GM12872 (cell line): Measurements from ENCODE around the gene GALC.

ENCODE experiments used
- TF ChIP-seq, protein P1 (sequence below): IDR thresholded peaks from 3 replicates; pipeline ENCODE4 v1.5.1; 2011; ENCODE audit warnings: low read depth, mild to moderate bottlenecking, low read length, moderate library complexity; ENCODE audit not compliant: insufficient read depth

The GALC gene

DNA sequence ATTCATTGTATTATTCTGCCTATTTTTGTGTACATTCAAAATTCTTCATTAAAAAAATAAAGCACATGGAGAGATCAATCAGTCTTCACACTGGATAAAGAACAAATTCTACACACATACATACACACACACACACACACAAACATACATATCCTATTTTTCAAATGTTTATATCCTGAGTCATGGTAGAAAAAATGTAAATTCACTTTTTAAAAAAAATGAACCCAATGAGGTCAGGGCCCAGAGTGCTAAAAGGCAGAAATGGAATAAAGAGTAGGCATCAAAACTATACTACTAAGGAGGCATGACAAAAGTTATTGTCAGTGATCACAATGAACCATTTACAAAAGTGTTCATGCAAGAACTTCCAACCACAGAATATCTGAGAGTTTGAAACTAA is 17.3 kb downstream of the GALC start:
- TF ChIP-seq, protein P1, sequence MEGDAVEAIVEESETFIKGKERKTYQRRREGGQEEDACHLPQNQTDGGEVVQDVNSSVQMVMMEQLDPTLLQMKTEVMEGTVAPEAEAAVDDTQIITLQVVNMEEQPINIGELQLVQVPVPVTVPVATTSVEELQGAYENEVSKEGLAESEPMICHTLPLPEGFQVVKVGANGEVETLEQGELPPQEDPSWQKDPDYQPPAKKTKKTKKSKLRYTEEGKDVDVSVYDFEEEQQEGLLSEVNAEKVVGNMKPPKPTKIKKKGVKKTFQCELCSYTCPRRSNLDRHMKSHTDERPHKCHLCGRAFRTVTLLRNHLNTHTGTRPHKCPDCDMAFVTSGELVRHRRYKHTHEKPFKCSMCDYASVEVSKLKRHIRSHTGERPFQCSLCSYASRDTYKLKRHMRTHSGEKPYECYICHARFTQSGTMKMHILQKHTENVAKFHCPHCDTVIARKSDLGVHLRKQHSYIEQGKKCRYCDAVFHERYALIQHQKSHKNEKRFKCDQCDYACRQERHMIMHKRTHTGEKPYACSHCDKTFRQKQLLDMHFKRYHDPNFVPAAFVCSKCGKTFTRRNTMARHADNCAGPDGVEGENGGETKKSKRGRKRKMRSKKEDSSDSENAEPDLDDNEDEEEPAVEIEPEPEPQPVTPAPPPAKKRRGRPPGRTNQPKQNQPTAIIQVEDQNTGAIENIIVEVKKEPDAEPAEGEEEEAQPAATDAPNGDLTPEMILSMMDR = no peak

DNA sequence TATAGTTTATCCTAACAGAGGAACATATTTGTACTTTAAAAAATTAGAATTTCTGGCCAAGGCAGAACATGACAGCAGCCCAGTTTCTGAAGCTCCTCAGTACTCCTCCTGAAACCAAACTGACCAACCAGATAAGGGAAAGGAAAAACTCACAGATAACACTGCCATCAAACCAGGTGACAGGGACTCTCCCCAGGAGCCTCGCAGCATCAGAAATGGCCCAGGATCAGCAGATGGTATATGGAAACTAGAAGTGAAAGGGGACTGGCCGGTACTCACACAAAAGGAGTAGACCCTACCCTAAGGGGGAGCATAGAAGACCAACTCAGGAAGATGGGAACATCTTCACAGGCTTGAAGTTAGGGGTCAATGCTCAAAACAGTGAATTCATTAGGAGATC is 22.0 kb downstream of the GALC start:
- TF ChIP-seq, protein P1 = no peak

DNA sequence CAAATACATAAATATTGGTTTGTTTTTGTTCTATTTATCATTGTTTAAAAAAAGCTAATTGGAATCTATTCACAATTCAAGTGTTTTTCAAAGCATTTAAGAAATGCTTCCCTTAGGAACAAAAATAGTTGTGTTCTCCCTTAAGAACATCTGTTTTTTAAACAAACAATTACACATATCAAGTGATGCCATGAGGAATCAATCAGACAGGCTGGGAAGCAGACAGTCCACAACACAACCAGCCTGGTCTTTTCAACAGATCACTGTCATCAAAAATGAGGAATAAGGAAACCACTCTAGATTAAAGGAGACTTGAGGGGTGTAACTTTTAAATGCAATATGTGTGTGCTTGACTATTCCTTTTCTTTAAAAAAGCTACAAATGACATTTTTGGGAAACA is 25.5 kb downstream of the GALC start:
- TF ChIP-seq, protein P1 = no peak

DNA sequence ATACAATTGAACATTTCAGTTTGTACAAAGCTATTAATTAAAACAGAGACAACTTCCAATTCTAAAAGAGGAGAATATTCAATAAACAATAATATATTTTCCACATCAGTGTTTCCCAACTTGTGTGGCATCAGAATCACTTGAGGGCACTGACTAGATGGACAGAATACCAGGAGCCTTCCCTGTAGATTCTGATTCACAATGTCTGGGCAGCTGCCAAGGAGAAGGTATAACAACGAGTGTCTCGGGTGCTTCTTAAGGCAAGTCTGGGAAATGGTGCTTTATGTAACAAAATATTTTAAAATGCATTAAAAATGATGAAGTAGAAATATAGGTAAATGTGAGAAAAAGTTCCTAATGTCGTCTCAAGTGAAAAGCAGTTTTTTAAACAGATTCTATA is 26.2 kb downstream of the GALC start:
- TF ChIP-seq, protein P1 = no peak

DNA sequence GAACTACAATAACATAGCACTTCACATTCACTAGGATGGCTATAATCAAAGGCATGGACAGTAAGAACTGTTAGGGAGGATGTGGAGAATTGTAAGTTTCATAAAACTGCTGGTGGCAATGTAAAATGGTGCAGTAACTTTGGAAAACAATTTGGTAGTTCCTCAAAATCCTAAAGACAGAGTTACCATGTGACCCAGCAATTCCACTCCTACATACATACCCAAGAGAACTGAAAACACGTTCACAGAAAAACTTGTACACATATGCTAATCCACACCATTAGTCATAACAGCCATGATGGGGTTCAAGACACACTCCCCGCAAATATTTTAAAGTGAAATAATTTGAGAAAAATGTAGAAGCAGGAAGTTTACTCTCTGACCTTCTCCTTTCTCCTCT is 31.7 kb downstream of the GALC start:
- TF ChIP-seq, protein P1 = no peak

DNA sequence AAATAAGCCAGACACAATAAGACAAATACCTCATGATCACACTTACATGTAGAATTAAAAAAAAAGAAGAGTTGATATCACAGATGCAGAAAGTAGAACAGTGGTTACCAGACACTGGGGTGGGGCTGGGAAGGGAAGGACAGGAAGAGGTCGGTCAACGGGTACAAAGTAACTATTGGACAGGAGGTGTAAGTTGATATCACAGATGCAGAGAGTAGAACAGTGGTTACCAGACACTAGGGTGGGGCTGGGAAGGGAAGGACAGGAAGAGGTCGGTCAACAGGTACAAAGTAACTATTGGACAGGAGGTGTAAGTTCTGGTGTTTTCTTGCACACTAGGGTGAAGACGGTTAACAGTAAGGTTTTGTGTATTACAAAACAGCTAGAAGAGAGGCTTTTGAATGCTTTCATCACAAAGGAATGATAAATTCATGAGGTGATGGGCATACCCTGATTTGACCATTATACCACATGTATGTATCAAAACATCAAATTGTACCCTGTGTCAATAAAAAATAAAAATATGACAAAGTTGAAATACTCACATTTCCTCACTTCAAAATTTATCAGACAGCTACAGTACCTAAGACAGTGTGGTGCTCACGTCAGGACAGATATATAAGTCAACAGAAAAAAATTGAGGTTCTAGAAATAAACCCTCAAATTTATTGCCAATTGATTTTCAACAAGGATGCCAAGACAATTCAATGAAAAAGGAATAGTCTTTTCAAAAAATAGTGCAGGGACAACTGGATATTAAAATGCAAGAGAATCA is 32.8 kb downstream of the GALC start:
- TF ChIP-seq, protein P1 = no peak

DNA sequence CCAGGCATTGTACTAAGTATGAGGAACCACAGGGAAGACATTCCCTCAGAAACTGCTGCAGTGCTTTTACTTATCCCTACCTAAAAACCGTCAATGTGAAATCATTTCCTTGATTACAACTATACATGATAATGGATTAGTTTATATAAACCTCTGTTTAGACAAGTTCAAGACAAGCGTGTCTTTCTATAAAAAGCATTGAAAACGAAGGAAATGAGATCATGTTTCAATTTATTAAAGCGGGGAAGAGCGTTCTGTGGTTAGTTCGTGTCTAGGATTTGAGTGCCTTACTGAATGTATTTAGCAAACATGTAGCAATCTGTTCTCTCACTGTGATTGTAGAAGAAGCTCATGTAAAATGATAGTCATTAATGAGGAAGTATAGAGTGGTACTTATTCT is 37.5 kb downstream of the GALC start:
- TF ChIP-seq, protein P1 = no peak
